GM21367 (cell line): ENCODE measurements around the gene C10orf90.

Experiments used
- ATAC-seq: cut with Tn5 transposase; IDR thresholded peaks from one replicate; pipeline ENCODE4 v1.9.1; 2021; ENCODE audit not compliant: unreplicated experiment

The C10orf90 gene

DNA sequence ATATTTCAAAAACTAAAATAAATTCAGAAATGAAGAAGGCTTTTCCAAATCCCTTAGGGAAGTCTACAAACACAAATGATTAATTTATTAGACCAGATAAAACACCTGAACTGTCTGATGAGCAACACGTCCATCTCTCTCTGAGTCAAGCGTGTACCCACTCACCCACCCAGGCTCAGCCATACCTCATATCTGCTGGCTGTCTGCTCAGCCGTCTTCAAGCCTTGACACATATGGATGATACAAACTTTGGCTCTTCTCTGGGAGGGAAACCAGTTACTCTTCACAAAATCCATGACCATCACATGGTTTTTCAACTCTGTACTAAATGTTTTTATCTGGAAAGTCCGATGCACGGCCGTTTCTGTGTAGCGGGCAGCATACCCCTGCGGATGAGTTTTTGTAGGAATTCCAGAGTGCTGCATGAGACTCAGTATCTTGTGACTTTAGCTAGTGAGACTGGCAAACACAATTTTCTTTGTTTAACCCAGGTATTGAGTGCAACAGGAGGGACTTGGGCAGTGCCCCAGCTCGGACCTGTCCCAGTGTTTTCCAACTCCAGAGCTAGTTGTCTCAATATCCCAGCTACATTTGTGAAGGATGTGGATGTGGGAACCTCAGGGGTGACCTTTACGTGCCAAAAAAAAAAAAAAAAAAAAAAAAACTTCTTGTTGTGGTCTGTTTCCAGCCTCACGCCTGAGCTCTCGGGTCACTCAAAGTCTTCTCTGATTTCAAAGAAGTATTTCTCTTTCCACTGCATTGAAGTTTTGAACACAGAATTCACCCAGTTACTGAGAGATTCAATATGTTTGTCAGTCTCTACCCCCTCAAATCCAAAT, at the start of gene C10orf90:
Gene C10orf90 (minus strand): TSS at position 638 of the 839 bp plus-strand sequence. CDS start 213 bp downstream, at position 425.
- no peak for ATAC-seq

DNA sequence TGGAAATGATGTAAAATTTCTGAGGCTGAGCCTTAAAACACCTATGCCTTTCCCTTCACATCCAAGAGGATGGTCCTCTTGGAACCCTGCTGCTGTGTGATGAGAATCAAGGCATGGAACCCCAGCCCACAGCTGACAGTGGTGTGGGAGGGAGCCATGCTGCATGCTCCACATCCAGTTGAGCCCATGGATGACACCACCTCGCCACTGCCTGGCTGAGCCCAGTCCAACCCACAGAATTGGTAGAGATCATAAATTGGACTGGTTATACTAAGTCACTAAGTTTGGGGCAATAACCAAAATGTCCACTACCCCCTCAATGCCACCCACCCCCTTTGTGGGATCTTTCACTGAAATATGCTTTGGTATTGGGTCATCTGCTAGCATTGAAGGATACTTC, 45.9 kb upstream of the C10orf90 start:
- no peak for ATAC-seq

DNA sequence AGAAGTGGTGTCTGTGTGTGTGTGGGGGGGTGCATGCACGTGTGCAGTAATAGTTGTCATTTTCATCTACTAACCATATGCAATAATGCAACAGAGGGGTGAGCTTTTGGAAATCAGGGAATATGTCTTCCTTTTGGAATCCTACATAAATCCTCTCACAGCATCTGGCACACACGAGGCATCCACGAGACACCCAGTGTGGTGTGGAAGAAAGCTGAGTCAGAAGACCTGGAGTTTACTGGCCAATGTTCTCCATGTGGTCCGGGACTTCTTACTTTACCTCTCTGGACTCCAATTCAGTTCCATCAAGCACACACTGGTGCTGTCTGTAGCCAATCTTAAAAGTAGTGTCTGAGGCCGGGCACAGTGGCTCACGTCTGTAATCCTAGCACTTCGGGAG, 43.1 kb upstream of the C10orf90 start:
- ATAC-seq = no peak

DNA sequence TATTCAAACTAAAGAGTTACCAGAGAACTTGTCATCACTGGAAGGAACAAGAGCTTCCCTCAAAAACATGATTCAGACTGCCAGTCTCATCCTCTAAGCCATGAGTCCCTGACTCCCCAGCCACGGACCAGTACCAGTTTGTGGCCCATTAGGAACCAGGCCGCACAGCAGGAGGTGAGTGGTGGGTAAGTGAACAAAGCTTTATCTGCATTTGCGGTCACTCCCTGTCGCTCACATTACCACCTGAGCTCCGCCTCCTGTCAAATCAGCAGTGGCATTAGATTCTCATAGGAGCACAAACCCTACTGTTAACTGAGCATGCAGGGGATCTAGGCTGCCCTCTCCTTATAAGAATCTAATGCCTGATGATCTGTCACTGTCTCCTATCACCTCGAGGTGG, 42.2 kb upstream of the C10orf90 start:
- ATAC-seq = no peak

GRCh38 chr10:126705951-126706565, 35.6 kb upstream of the C10orf90 start:
- ATAC-seq = no peak

DNA sequence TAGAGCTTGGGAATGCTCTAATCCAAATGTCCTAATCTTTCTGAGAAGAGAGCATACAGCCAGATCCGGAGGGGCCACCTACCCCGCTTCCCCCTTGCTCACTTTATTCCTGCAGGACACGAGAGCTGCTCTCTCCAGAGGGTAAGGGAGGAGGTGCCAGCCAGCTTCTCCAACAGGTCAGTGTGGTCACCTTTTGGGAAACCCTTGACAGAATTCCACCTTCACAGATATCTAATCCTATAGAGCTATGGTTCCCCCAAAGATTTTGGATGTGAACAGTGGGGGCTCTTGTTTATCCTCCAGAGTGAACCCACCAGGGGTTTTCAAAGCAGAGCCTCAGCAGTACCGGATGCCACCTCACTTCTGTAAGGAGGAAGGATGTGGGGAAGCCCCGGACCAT, 34.6 kb upstream of the C10orf90 start:
- ATAC-seq = no peak

DNA sequence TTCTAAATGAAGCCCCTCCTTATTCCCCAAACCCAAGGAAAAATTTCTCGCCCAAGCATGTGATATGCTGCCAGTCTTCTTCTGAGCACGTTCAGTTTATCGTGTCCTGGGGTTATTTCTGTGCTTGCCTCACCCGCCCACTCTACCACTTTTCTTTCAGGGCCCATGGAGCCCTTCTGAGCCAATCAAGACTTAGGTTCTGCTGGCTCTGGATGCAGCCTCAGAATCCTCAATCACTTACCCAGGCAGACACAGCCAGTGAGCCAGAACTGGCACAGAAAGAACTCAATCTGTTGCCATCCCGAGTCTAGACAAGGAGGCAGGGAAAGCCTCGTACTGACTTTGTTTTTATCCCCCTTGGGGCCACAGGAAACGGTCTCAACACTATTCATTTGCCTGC, 34.2 kb upstream of the C10orf90 start:
- no peak for ATAC-seq

DNA sequence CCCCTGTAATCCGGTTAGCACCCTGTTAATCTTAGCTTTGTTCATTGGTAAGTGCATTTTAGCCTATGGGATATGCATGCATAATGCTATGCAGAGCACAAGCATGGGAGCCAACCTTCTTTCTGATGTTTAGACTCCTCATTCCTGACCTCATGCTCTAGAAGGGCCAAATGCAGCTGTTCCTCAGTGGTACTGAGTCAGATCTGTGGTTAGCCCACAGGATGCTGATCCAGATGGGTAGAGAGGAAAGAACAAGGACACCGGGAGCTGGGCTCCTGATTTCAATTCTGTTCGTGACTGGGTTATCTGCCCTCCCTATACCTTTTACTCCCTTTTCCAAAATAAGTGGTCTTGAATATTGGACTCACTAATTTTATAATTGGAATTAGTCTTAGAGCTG, 31.7 kb upstream of the C10orf90 start:
- ATAC-seq = no peak

DNA sequence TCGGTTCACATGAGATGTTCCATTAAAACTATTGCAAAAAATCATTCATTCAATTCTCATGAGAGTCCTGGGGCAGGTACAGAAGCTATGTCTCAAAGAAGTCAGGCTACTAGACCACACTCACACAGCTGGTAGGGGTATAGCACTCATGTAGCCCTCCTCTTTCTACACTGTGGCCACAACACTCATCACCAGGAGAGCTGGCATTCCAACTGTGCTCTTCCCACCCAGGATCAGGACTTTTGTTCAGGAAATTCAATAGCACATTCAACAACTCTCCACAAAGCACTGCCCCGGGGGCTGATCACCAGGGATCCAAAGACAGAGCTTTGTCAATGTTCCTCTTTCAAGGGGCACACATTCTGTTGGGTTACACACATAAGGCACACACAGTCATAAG, 31.0 kb upstream of the C10orf90 start:
- no peak for ATAC-seq

GRCh38 chr10:126696684-126697083, 26.2 kb upstream of the C10orf90 start:
- no peak for ATAC-seq

- no peak for ATAC-seq
Observed at GRCh38 chr10:126691456-126691855, 21.0 kb upstream of the C10orf90 start.

DNA sequence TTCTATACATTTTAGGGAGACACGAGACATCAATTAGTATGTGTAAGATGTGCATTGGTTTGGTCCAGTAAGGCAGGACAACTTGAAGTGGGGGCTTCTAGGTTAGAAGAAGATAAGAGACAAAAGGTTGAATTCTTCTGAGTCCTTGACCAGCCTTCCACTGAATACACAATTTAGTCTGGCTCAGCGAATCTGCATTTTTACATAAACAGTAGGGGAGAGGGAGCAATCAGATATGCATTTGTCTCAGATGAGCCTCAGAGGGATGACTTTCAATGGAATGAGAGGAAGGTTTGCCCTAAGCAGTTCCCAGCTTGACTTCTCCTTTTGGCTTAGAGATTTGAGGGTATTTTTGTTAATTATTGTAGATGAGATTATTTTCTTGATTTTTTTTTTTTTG, 20.0 kb upstream of the C10orf90 start:
- no peak for ATAC-seq

GRCh38 chr10:126689461-126689994, 19.0 kb upstream of the C10orf90 start:
- no peak for ATAC-seq

- ATAC-seq = no peak
Observed at GRCh38 chr10:126687121-126687606, 16.7 kb upstream of the C10orf90 start.

DNA sequence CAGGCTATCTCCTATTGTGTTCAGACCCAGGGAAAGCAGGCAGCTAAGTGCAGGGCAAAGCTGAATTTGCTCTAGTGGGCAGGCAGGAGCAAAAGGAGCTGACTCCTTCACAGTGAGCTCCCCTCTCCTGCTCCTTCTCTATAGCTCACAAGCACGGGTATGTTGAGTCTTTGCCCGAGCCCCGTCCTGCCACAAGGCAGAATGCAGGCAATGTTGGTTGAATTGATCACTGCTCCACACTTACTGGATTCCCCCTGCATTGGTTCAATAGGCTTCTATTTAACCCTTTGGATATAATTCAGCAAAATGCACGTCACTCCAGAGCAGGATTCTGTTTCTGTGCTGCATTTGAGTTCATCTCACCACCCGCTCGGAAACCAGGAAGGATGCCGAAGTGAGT, 16.2 kb upstream of the C10orf90 start:
- no peak for ATAC-seq

DNA sequence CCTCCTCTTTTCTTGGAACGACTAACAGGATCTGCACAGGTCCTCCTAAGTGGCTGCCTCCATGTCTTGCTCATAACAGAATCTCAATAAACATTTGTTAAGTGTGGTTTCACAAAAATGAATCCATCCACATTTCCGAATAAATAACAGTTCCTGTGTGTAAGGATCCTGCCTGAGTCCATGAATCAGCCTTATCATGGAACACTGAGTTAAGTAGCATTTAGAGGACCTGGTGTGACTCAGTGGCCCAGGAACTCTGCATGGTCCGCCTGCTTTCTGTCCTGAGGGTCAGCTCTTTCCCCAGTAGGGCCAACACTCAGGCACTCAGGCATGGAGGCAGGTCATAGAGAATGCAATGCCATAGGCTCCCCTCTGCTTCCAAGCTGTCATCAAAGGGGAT, 15.8 kb upstream of the C10orf90 start:
- no peak for ATAC-seq

- no peak for ATAC-seq
Observed at GRCh38 chr10:126685756-126686155, 15.3 kb upstream of the C10orf90 start.

- no peak for ATAC-seq
Observed at GRCh38 chr10:126684171-126684745, 13.8 kb upstream of the C10orf90 start.

- no peak for ATAC-seq
Observed at GRCh38 chr10:126683466-126683865, 13.0 kb upstream of the C10orf90 start.

DNA sequence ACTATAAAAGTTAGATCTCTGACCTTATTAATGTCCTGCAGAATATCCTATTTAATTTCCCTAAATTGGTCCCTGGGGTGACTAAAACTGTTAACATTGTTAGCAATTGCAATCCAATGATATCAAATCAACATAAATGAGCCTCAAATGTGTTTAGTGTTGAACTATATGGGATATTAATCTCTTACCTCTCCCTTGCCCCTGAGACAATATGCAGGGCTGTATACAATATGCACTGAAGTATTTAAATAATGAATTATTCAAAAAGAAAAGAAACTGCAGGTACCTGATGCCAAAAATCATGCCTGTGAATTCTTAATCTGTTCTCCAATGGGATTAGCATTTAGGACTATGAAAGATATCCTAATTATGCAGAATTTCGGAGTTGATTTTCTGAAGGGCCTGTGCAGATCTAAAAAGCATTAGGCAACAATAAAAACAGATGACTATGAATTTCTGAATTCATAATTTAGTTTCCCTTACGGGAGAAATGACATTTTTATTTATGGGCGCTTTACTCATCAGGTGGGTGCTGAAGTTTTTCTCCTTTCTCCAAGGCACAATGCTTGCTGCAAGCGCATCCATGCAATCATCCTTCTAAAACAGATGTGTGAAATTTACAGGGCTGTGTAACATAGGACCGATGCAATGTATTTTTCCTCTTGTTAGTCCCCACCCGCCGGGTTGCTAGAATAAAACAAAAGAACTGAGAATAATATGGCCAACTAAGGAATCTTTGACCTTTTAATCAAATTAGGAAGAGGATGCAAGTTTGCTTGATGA, 5.4 kb upstream of the C10orf90 start:
- no peak for ATAC-seq
